BE2C (cell line): ENCODE results near the gene RASGRF1.

Experiments
- DNase-seq: peaks from one replicate; pipeline ENCODE4 v3.0.0-alpha.2; 2020
- H3K27me3 ChIP-seq: fragments of 250-450 bp; sonication (Bioruptor Pico); 2 replicates; pipeline ENCODE4 v1.5.1; 2020; ENCODE audit warnings: mild to moderate bottlenecking
- H3K36me3 ChIP-seq: fragments of 250-450 bp; sonication (Bioruptor Pico); 2 replicates; pipeline ENCODE4 v1.5.1; 2020; ENCODE audit warnings: mild to moderate bottlenecking
- H3K4me1 ChIP-seq: fragments of 250-450 bp; sonication (Bioruptor Pico); 2 replicates; pipeline ENCODE4 v1.5.1; 2020
- H3K4me3 ChIP-seq: 2 replicates; pipeline ENCODE4 v1.5.1; 2011; ENCODE audit warnings: low read depth, low read length
- H3K9me3 ChIP-seq: fragments of 250-450 bp; sonication (Bioruptor Pico); 2 replicates; pipeline ENCODE4 v1.5.1; 2020
- TF ChIP-seq, protein P1 (sequence below): IDR thresholded peaks from 2 replicates; pipeline ENCODE4 v1.5.1; 2012; ENCODE audit warnings: mild to moderate bottlenecking, low read depth, low read length

The RASGRF1 gene

DNA sequence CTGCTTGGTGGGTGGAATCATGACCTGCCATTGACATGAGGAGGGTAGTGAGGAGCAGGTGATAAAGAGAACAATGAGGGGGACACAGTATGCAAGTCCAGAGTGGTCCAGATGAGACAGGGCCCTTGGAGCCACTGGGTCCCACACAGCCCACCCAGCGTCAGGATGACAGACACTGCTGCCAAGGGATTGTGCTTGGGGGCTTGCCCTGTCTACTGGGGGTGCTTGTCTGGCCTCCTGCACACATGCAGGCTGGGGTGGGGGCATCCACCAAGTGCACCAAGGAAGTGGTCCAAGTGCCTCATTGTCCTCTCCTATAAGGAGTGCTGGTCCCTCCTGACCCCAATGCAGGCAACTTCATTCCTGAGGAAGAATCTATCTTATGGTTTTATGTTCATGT lies 106.5 kb downstream of the RASGRF1 start:
- Histone ChIP-seq H3K27me3 (no peaks in the 10 kb centered on the region), H3K36me3 (no peaks in the 10 kb centered on the region), H3K4me3 (no peak overlapping the region), H3K9me3 (no peaks in the 10 kb centered on the region), H3K4me1 (peaks cover 6% of the 10 kb centered on the region)
- TF ChIP-seq, protein P1, sequence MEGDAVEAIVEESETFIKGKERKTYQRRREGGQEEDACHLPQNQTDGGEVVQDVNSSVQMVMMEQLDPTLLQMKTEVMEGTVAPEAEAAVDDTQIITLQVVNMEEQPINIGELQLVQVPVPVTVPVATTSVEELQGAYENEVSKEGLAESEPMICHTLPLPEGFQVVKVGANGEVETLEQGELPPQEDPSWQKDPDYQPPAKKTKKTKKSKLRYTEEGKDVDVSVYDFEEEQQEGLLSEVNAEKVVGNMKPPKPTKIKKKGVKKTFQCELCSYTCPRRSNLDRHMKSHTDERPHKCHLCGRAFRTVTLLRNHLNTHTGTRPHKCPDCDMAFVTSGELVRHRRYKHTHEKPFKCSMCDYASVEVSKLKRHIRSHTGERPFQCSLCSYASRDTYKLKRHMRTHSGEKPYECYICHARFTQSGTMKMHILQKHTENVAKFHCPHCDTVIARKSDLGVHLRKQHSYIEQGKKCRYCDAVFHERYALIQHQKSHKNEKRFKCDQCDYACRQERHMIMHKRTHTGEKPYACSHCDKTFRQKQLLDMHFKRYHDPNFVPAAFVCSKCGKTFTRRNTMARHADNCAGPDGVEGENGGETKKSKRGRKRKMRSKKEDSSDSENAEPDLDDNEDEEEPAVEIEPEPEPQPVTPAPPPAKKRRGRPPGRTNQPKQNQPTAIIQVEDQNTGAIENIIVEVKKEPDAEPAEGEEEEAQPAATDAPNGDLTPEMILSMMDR: no peak
- DNase-seq: no peak

DNA sequence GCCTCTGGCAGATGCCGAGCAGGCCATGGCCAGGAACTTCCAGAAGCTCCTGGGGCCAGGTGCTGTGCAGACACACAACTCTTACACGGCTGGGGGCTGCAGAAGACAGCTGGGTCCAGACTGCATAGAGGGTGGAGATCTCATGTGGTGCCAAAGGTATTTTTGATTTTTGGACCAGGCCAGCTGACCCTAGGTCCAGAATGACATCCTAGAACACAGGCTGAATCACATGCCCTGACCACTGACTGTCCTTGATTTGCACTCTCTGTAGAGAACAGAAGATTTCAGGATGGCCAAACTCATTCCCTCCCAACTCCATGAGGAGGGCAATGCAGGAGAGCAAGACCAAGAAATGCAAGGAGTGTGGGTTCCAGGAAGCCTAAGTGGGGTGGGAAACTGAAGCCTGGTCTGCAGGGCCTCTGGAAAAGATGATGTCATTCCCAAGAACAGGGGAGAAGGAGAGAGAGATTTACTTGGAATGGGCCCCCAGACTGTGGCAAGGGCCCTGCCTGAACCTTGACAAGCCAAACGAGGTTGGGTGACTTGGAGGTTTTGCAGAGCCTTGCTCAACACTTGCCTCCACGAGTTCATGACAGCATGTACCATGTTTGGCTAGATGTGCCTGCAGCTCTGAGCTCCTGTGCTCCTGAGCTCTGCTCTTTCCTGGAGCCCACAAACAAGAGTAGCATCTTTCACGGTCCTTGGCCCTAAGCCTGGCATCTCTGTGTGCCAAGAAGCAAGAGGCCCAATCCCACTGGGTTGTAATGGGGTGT lies 107.2 kb downstream of the RASGRF1 start:
- Histone ChIP-seq H3K9me3 (no peaks in the 10 kb centered on the region), H3K27me3 (no peaks in the 10 kb centered on the region), H3K4me3 (no peak overlapping the region), H3K4me1 (peaks cover 6% of the 10 kb centered on the region), H3K36me3 (no peaks in the 10 kb centered on the region)
- TF ChIP-seq, protein P1: no peak
- no peak for DNase-seq

DNA sequence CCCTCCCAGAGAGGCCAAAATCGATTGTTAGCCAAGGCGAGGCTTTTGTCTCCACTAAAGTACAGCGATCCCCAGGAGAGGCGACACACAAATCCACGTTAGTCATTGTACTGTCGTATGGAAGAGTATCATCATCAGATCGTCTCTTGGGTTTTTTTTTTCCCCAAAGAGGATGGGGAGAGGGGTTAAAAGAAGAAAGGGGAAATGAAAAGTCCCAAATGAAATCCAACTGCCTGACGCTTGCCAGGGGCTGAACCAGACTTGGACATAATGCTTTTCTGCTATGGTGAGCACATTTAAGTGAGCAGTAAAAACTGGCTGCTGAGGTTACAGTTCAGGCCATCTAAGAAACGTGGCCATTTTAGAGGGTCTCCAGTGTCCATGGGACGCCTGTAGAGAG lies 107.8 kb downstream of the RASGRF1 start:
- no peaks in the 10 kb centered on the region for H3K9me3 ChIP-seq
- H3K27me3 ChIP-seq: no peaks in the 10 kb centered on the region
- peaks cover 6% of the 10 kb centered on the region for H3K4me1 ChIP-seq
- no peaks in the 10 kb centered on the region for H3K36me3 ChIP-seq
- no peak for DNase-seq
- TF ChIP-seq, protein P1: no peak
- H3K4me3 ChIP-seq: no peak overlapping the region

DNA sequence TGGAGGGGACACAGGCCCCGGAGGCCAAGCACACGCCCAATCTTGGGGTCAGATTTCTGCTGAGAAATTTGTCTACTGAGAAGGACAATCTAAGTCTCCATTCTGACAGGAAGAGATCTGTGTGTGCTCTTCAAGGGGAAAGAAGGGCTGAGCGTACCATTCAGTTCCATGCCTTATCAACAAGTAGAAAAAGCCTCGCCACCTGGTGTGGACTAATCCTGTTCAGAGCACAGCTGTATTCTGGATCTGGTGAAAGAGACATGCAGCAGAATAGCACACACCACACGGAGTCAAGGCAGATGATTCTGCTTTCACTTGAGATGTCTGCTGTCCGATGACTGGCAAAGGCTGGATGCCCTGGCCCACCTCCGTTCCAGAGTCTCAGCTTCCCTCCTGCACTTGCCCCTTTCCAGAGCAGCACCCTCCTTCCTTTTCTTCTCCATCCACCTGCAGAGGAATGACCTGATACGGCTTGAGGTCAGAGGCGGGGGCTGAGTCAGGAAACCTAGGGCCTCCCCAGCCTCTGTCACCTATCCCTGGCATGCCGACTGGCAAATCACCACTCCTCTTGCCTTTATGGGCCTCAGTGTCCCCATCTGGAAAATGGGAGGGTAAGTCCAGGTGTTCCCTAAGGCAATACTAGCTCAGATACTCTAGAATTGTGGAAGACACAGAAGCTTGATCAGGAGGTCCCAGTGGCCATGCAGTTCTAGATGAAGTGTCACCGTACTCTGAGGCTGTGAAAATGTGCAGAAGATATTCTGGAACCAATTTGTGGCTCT lies 108.9 kb downstream of the RASGRF1 start:
- no peaks in the 10 kb centered on the region for H3K27me3 ChIP-seq
- DNase-seq: no peak

DNA sequence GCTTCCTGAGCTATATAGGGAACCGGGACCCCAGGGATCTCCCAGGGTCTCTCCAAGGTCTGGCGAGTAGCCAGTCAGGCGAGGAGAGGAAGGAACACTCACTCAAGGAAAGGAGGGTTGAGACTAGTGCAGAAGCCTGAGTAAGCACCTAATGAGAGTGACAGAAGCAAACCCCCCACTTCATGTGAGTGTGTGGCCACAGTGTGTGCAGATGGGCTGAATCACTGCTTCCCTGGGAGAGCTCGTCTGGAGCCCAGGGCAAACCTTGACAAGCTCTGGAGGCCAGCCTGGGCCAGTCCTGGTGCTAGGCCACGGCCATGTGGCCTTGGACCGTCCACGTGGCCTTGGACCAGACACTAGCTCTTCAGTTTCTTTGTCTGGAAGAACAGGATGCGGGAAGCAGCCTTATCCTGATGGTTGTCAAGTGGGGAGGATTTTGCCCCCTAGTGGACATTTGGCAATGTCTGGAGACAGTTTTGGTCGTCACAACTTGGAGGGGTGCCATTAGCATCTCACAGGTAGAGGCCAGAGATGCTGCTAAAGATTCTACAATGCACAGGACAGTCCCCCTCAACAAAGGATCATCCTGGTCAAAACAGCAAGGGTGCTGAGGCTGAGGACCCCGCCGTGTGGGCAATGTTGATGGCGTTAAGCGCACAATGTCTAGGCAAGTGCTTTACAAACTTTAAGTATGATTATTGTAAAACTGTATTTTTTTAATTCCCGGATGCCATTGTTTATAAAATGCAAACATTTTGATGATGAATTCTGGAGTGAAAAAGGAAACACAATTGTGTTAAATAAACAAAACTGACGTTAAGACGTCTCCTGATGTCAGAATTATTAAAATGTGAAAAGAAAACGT lies 110.9 kb downstream of the RASGRF1 start:
- DNase-seq: peak; percentile 87
- TF ChIP-seq, protein P1: peak; percentile 90
- Histone ChIP-seq H3K27me3 (no peaks in the 10 kb centered on the region), H3K36me3 (no peaks in the 10 kb centered on the region), H3K4me1 (peaks cover 6% of the 10 kb centered on the region), H3K9me3 (no peaks in the 10 kb centered on the region), H3K4me3 (no peak overlapping the region)

More for the DNA sequence above, 108.9 kb downstream of the RASGRF1 start:
- Histone ChIP-seq H3K36me3 (no peaks in the 10 kb centered on the region), H3K4me3 (no peak overlapping the region), H3K9me3 (no peaks in the 10 kb centered on the region), H3K4me1 (peaks cover 6% of the 10 kb centered on the region)
- TF ChIP-seq, protein P1: no peak
